SK-N-MC (cell line): Measurements from ENCODE around the gene ADAMTSL1.

Experiments
- DNase-seq: peaks from one replicate; pipeline ENCODE4 v3.0.0-alpha.2; 2011; ENCODE audit warnings: low read depth, low spot score
- H3K27ac ChIP-seq: fragments of 200-600 bp; sonication (generic); 2 replicates; pipeline ENCODE4 v1.5.1; 2016; ENCODE audit warnings: mixed run types
- H3K36me3 ChIP-seq: fragments of 200-600 bp; sonication (generic); 2 replicates; pipeline ENCODE4 v1.6.1; 2017; ENCODE audit warnings: antibody characterized with exemption, low read length, mixed read lengths; ENCODE audit not compliant: insufficient read depth
- H3K4me3 ChIP-seq: fragments of 200-600 bp; sonication (generic); 2 replicates; pipeline ENCODE4 v1.5.1; 2016
- H3K9ac ChIP-seq: fragments of 200-600 bp; sonication (generic); 2 replicates; pipeline ENCODE4 v1.8.0; 2017; ENCODE audit warnings: mixed run types, mixed read lengths; ENCODE audit not compliant: insufficient read length
- H3K9me3 ChIP-seq: fragments of 200-600 bp; sonication (generic); 2 replicates; pipeline ENCODE4 v1.6.1; 2017; ENCODE audit warnings: low read depth, mild to moderate bottlenecking, antibody characterized with exemption, low read length, moderate library complexity, mixed read lengths
- EZH2 ChIP-seq: fragments of 200-600 bp; sonication (generic); IDR thresholded peaks from one replicate; pipeline ENCODE4 v1.6.1; 2017; ENCODE audit warnings: antibody characterized with exemption
- FOXP2 ChIP-seq: optimal IDR thresholded peaks from 2 replicates; pipeline ENCODE3; 2011; ENCODE audit warnings: mild to moderate bottlenecking, moderate library complexity; ENCODE audit not compliant: insufficient read depth; ENCODE audit errors: extremely low read length, control extremely low read depth
- POLR2AphosphoS5 ChIP-seq: IDR thresholded peaks from 2 replicates; pipeline ENCODE4 v1.6.1; 2012; ENCODE audit warnings: mild to moderate bottlenecking, low read depth, low read length, borderline replicate concordance

The ADAMTSL1 gene

GRCh38 chr9:18728642-18729041 is 254.7 kb downstream of the ADAMTSL1 start:
- H3K9me3 ChIP-seq, result no peaks in the 10 kb centered on the region
- no peaks in the 10 kb centered on the region for H3K36me3 ChIP-seq
- H3K27ac ChIP-seq, result no peak overlapping the region
- no peak for DNase-seq
- H3K9ac ChIP-seq, result no peak overlapping the region
- TF ChIP-seq FOXP2 (no peak), EZH2 (no peak), POLR2AphosphoS5 (no peak)
- H3K4me3 ChIP-seq, result no peak overlapping the region

- TF ChIP-seq POLR2AphosphoS5, result no peak
- TF ChIP-seq EZH2, result no peak
- TF ChIP-seq FOXP2, result no peak
- DNase-seq, result no peak
- no peaks in the 10 kb centered on the region for H3K36me3 ChIP-seq
Observed at GRCh38 chr9:18730241-18730640, 256.3 kb downstream of the ADAMTSL1 start.

GRCh38 chr9:18739127-18739526 is 265.2 kb downstream of the ADAMTSL1 start:
- TF ChIP-seq EZH2 (no peak), FOXP2 (no peak), POLR2AphosphoS5 (no peak)
- no peak overlapping the region for H3K4me3 ChIP-seq
- no peak for DNase-seq
- no peaks in the 10 kb centered on the region for H3K9me3 ChIP-seq
- no peaks in the 10 kb centered on the region for H3K36me3 ChIP-seq
- H3K27ac ChIP-seq, result no peak overlapping the region
- no peak overlapping the region for H3K9ac ChIP-seq

More at GRCh38 chr9:18730241-18730640, 256.3 kb downstream of the ADAMTSL1 start:
- Histone ChIP-seq H3K27ac (no peak overlapping the region), H3K9ac (no peak overlapping the region), H3K4me3 (no peak overlapping the region), H3K9me3 (no peaks in the 10 kb centered on the region)

GRCh38 chr9:18739641-18740318 is 265.8 kb downstream of the ADAMTSL1 start:
- Histone ChIP-seq H3K9me3 (no peaks in the 10 kb centered on the region), H3K4me3 (no peak overlapping the region), H3K9ac (no peak overlapping the region), H3K27ac (no peak overlapping the region), H3K36me3 (no peaks in the 10 kb centered on the region)
- no peak for DNase-seq
- TF ChIP-seq FOXP2, result no peak
- no peak for TF ChIP-seq POLR2AphosphoS5
- no peak for TF ChIP-seq EZH2

GRCh38 chr9:18741359-18741758 is 267.4 kb downstream of the ADAMTSL1 start:
- H3K9ac ChIP-seq, result no peak overlapping the region
- H3K36me3 ChIP-seq, result no peaks in the 10 kb centered on the region
- TF ChIP-seq FOXP2 (no peak), EZH2 (no peak), POLR2AphosphoS5 (no peak)
- no peak for DNase-seq
- no peak overlapping the region for H3K27ac ChIP-seq
- no peak overlapping the region for H3K4me3 ChIP-seq
- no peaks in the 10 kb centered on the region for H3K9me3 ChIP-seq

- H3K9me3 ChIP-seq, result no peaks in the 10 kb centered on the region
- no peak for TF ChIP-seq POLR2AphosphoS5
- TF ChIP-seq FOXP2, result no peak
- TF ChIP-seq EZH2, result no peak
- H3K4me3 ChIP-seq, result no peak overlapping the region
- no peaks in the 10 kb centered on the region for H3K36me3 ChIP-seq
- DNase-seq, result no peak
- no peak overlapping the region for H3K9ac ChIP-seq
- no peak overlapping the region for H3K27ac ChIP-seq
Observed at GRCh38 chr9:18741945-18742344, 268.0 kb downstream of the ADAMTSL1 start.

- no peak for DNase-seq
- H3K36me3 ChIP-seq, result no peaks in the 10 kb centered on the region
- no peak overlapping the region for H3K9ac ChIP-seq
- TF ChIP-seq POLR2AphosphoS5 (no peak), FOXP2 (no peak), EZH2 (no peak)
- no peaks in the 10 kb centered on the region for H3K9me3 ChIP-seq
- no peak overlapping the region for H3K27ac ChIP-seq
- no peak overlapping the region for H3K4me3 ChIP-seq
Observed at GRCh38 chr9:18743421-18743820, 269.5 kb downstream of the ADAMTSL1 start.

- no peak overlapping the region for H3K9ac ChIP-seq
- H3K36me3 ChIP-seq, result no peaks in the 10 kb centered on the region
- no peak for DNase-seq
- no peak overlapping the region for H3K4me3 ChIP-seq
- H3K27ac ChIP-seq, result no peak overlapping the region
- no peaks in the 10 kb centered on the region for H3K9me3 ChIP-seq
- TF ChIP-seq EZH2 (no peak), FOXP2 (no peak), POLR2AphosphoS5 (no peak)
Observed at GRCh38 chr9:18743971-18744370, 270.0 kb downstream of the ADAMTSL1 start.

GRCh38 chr9:18745710-18746109 is 271.8 kb downstream of the ADAMTSL1 start:
- Histone ChIP-seq H3K36me3 (no peaks in the 10 kb centered on the region), H3K4me3 (no peak overlapping the region), H3K27ac (no peak overlapping the region), H3K9ac (no peak overlapping the region), H3K9me3 (no peaks in the 10 kb centered on the region)
- no peak for DNase-seq
- TF ChIP-seq EZH2 (no peak), FOXP2 (no peak), POLR2AphosphoS5 (no peak)

- TF ChIP-seq EZH2 (no peak), FOXP2 (no peak), POLR2AphosphoS5 (no peak)
- H3K36me3 ChIP-seq, result no peaks in the 10 kb centered on the region
- H3K9ac ChIP-seq, result no peak overlapping the region
- no peaks in the 10 kb centered on the region for H3K9me3 ChIP-seq
- H3K4me3 ChIP-seq, result no peak overlapping the region
- DNase-seq, result no peak
- no peak overlapping the region for H3K27ac ChIP-seq
Observed at GRCh38 chr9:18746631-18747030, 272.7 kb downstream of the ADAMTSL1 start.
